ENCODE results near the gene E2F2.
A peak's percentile ranks its signal among the peaks of the same experiment; 100 is the strongest.

DNA sequence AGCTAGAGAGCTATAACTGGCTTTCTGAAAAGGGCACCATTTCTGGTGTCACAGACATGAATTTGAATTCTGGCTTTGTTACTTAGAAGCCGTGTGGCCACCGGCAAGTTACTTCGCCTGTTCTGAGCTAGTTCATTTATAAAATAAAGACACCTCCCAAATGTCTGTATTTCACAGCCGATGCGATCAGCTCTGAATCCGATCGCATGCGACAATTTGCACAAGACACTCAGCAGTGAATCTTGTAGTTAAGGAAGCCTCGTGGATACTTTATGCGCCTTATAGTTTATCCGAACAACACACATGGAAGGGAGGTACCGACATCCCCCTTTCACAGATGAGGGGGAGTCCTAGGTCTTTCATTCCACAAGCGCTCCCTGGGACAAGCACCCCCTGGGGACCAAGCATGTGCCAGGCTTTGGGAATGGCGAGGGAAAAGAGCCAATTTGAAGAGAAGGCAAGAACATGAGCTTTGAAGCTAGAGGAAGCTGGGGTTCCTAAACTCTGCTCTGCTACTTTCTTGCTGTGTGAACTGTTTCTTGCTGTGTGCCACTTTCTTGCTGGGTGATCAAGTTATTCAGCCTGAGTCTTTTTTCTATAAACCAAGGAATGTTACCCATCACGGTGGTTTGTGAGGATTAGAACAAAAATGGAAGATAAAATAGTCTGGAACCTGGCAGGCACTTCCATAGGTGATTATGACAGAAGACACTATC, 24.4 kb upstream of the E2F2 start:
- TF ChIP-seq, protein P1, sequence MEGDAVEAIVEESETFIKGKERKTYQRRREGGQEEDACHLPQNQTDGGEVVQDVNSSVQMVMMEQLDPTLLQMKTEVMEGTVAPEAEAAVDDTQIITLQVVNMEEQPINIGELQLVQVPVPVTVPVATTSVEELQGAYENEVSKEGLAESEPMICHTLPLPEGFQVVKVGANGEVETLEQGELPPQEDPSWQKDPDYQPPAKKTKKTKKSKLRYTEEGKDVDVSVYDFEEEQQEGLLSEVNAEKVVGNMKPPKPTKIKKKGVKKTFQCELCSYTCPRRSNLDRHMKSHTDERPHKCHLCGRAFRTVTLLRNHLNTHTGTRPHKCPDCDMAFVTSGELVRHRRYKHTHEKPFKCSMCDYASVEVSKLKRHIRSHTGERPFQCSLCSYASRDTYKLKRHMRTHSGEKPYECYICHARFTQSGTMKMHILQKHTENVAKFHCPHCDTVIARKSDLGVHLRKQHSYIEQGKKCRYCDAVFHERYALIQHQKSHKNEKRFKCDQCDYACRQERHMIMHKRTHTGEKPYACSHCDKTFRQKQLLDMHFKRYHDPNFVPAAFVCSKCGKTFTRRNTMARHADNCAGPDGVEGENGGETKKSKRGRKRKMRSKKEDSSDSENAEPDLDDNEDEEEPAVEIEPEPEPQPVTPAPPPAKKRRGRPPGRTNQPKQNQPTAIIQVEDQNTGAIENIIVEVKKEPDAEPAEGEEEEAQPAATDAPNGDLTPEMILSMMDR (conservative IDR thresholded peaks at IDR 0.05; ENCODE audit: low read depth in 2 of 2) = no peak
- 0 out of 2 replicates have a peak, but pooled peaks have one; percentile 5 for TF ChIP-seq POLR2AphosphoS5 (IDR thresholded peaks at IDR 0.05; ENCODE audit: low read depth)
- TF ChIP-seq, protein P2, sequence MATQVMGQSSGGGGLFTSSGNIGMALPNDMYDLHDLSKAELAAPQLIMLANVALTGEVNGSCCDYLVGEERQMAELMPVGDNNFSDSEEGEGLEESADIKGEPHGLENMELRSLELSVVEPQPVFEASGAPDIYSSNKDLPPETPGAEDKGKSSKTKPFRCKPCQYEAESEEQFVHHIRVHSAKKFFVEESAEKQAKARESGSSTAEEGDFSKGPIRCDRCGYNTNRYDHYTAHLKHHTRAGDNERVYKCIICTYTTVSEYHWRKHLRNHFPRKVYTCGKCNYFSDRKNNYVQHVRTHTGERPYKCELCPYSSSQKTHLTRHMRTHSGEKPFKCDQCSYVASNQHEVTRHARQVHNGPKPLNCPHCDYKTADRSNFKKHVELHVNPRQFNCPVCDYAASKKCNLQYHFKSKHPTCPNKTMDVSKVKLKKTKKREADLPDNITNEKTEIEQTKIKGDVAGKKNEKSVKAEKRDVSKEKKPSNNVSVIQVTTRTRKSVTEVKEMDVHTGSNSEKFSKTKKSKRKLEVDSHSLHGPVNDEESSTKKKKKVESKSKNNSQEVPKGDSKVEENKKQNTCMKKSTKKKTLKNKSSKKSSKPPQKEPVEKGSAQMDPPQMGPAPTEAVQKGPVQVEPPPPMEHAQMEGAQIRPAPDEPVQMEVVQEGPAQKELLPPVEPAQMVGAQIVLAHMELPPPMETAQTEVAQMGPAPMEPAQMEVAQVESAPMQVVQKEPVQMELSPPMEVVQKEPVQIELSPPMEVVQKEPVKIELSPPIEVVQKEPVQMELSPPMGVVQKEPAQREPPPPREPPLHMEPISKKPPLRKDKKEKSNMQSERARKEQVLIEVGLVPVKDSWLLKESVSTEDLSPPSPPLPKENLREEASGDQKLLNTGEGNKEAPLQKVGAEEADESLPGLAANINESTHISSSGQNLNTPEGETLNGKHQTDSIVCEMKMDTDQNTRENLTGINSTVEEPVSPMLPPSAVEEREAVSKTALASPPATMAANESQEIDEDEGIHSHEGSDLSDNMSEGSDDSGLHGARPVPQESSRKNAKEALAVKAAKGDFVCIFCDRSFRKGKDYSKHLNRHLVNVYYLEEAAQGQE (IDR thresholded peaks at IDR 0.05; ENCODE audit: unreplicated experiment) = no peak
- TF ChIP-seq EZH2 (IDR thresholded peaks at IDR 0.05; ENCODE audit: low read depth, unreplicated experiment) = no peak
- TF ChIP-seq NANOG (IDR thresholded peaks at IDR 0.05; ENCODE audit: borderline replicate concordance) = no peak

Data from GM23338 (cell line).